WTC11 (cell line): ENCODE measurements around the gene STPG2.

Experiments
- CBFB ChIP-seq: sonication (generic); formaldehyde crosslinking; IDR thresholded peaks from 2 replicates; pipeline ENCODE4 v1.8.1; 2022; ENCODE audit warnings: mild to moderate bottlenecking, low read depth, missing genetic modification reagents
- CREB1 ChIP-seq: sonication (generic); formaldehyde crosslinking; IDR thresholded peaks from 2 replicates; pipeline ENCODE4 v1.8.0; 2023; ENCODE audit warnings: mild to moderate bottlenecking, missing genetic modification reagents
- FOXP4 ChIP-seq: sonication (generic); formaldehyde crosslinking; IDR thresholded peaks from 2 replicates; pipeline ENCODE4 v1.8.0; 2022; ENCODE audit warnings: mild to moderate bottlenecking, missing genetic modification reagents
- MLX ChIP-seq: sonication (generic); formaldehyde crosslinking; IDR thresholded peaks from 2 replicates; pipeline ENCODE4 v1.8.1; 2023; ENCODE audit warnings: mild to moderate bottlenecking, missing genetic modification reagents, moderate library complexity
- NFYB ChIP-seq: sonication (generic); formaldehyde crosslinking; conservative IDR thresholded peaks from 2 replicates; pipeline ENCODE4 v1.8.0; 2022; ENCODE audit warnings: low read depth, missing genetic modification reagents
- TP53 ChIP-seq: sonication (generic); formaldehyde crosslinking; IDR thresholded peaks from 2 replicates; pipeline ENCODE4 v1.8.1; 2023; ENCODE audit warnings: mild to moderate bottlenecking, missing genetic modification reagents
- ZBTB21 ChIP-seq: sonication (generic); formaldehyde crosslinking; IDR thresholded peaks from 2 replicates; pipeline ENCODE4 v1.8.1; 2023; ENCODE audit warnings: mild to moderate bottlenecking, missing genetic modification reagents, borderline replicate concordance
- ZNF121 ChIP-seq: sonication (generic); formaldehyde crosslinking; IDR thresholded peaks from 2 replicates; pipeline ENCODE4 v1.8.0; 2023; ENCODE audit warnings: missing genetic modification reagents
- ZNF263 ChIP-seq: sonication (generic); formaldehyde crosslinking; IDR thresholded peaks from 2 replicates; pipeline ENCODE4 v1.8.1; 2022; ENCODE audit warnings: low read depth, mild to moderate bottlenecking, moderate library complexity, missing genetic modification reagents
- TF ChIP-seq, protein P1 (sequence below): fragments of 200-600 bp; IDR thresholded peaks from 2 replicates; pipeline ENCODE4 v1.8.0; 2022; ENCODE audit warnings: antibody characterized with exemption
- TF ChIP-seq, protein P2 (sequence below): sonication (generic); formaldehyde crosslinking; IDR thresholded peaks from 2 replicates; pipeline ENCODE4 v1.8.1; 2022; ENCODE audit warnings: low read depth, missing genetic modification reagents, borderline replicate concordance
- TF ChIP-seq, protein P3 (sequence below): sonication (generic); formaldehyde crosslinking; IDR thresholded peaks from 2 replicates; pipeline ENCODE4 v1.8.1; 2023; ENCODE audit warnings: mild to moderate bottlenecking, missing genetic modification reagents
- TF ChIP-seq, protein P4 (sequence below): sonication (generic); formaldehyde crosslinking; IDR thresholded peaks from 2 replicates; pipeline ENCODE4 v1.8.1; 2022; ENCODE audit warnings: missing genetic modification reagents, borderline replicate concordance

- TF ChIP-seq, protein P1, sequence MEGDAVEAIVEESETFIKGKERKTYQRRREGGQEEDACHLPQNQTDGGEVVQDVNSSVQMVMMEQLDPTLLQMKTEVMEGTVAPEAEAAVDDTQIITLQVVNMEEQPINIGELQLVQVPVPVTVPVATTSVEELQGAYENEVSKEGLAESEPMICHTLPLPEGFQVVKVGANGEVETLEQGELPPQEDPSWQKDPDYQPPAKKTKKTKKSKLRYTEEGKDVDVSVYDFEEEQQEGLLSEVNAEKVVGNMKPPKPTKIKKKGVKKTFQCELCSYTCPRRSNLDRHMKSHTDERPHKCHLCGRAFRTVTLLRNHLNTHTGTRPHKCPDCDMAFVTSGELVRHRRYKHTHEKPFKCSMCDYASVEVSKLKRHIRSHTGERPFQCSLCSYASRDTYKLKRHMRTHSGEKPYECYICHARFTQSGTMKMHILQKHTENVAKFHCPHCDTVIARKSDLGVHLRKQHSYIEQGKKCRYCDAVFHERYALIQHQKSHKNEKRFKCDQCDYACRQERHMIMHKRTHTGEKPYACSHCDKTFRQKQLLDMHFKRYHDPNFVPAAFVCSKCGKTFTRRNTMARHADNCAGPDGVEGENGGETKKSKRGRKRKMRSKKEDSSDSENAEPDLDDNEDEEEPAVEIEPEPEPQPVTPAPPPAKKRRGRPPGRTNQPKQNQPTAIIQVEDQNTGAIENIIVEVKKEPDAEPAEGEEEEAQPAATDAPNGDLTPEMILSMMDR: no peak
- TF ChIP-seq, protein P2, sequence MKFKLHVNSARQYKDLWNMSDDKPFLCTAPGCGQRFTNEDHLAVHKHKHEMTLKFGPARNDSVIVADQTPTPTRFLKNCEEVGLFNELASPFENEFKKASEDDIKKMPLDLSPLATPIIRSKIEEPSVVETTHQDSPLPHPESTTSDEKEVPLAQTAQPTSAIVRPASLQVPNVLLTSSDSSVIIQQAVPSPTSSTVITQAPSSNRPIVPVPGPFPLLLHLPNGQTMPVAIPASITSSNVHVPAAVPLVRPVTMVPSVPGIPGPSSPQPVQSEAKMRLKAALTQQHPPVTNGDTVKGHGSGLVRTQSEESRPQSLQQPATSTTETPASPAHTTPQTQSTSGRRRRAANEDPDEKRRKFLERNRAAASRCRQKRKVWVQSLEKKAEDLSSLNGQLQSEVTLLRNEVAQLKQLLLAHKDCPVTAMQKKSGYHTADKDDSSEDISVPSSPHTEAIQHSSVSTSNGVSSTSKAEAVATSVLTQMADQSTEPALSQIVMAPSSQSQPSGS: no peak
- TF ChIP-seq ZBTB21 (CRISPR knock-in tag) (no peak), NFYB (CRISPR knock-in tag) (no peak), ZNF263 (no peak), CREB1 (CRISPR knock-in tag) (no peak), ZNF121 (CRISPR knock-in tag) (no peak), MLX (CRISPR knock-in tag) (no peak), TP53 (CRISPR knock-in tag) (no peak), CBFB (no peak), FOXP4 (CRISPR knock-in tag) (no peak)
- TF ChIP-seq, protein P3, sequence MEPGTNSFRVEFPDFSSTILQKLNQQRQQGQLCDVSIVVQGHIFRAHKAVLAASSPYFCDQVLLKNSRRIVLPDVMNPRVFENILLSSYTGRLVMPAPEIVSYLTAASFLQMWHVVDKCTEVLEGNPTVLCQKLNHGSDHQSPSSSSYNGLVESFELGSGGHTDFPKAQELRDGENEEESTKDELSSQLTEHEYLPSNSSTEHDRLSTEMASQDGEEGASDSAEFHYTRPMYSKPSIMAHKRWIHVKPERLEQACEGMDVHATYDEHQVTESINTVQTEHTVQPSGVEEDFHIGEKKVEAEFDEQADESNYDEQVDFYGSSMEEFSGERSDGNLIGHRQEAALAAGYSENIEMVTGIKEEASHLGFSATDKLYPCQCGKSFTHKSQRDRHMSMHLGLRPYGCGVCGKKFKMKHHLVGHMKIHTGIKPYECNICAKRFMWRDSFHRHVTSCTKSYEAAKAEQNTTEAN: no peak
- TF ChIP-seq, protein P4, sequence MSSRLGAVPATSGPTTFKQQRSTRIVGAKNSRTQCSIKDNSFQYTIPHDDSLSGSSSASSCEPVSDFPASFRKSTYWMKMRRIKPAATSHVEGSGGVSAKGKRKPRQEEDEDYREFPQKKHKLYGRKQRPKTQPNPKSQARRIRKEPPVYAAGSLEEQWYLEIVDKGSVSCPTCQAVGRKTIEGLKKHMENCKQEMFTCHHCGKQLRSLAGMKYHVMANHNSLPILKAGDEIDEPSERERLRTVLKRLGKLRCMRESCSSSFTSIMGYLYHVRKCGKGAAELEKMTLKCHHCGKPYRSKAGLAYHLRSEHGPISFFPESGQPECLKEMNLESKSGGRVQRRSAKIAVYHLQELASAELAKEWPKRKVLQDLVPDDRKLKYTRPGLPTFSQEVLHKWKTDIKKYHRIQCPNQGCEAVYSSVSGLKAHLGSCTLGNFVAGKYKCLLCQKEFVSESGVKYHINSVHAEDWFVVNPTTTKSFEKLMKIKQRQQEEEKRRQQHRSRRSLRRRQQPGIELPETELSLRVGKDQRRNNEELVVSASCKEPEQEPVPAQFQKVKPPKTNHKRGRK (CRISPR knock-in tag): no peak
Measured at GRCh38 chr4:97892592-97893266, 250.5 kb downstream of the STPG2 start.
